ENCODE results near the gene FJX1.

- TF ChIP-seq, protein P1, sequence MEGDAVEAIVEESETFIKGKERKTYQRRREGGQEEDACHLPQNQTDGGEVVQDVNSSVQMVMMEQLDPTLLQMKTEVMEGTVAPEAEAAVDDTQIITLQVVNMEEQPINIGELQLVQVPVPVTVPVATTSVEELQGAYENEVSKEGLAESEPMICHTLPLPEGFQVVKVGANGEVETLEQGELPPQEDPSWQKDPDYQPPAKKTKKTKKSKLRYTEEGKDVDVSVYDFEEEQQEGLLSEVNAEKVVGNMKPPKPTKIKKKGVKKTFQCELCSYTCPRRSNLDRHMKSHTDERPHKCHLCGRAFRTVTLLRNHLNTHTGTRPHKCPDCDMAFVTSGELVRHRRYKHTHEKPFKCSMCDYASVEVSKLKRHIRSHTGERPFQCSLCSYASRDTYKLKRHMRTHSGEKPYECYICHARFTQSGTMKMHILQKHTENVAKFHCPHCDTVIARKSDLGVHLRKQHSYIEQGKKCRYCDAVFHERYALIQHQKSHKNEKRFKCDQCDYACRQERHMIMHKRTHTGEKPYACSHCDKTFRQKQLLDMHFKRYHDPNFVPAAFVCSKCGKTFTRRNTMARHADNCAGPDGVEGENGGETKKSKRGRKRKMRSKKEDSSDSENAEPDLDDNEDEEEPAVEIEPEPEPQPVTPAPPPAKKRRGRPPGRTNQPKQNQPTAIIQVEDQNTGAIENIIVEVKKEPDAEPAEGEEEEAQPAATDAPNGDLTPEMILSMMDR (conservative IDR thresholded peaks at IDR 0.05; ENCODE audit: low read depth, low read length): no peak
- no peak for TF ChIP-seq EZH2 (IDR thresholded peaks at IDR 0.05; ENCODE audit: low read length, unreplicated experiment)
Observed at GRCh38 chr11:35655856-35656255, 37.6 kb downstream of the FJX1 start.

Data from PC-3 (cell line).